ENCODE results near the gene PLXDC1. TPM values are rescaled to one million over a fixed set of nuclear protein-coding genes. Genes with fewer than 3 reads are reported as not detected.
"Not testable (repeated sequence)": the region's sequence is repeated elsewhere in the genome, so short reads cannot be mapped to it uniquely, and the experiment has no call there.

Gene PLXDC1
- total and polyA plus RNA-seq, 3 experiments from 2014 or later: 2.5 to 10.3 (median 2.9) TPM

GRCh38 chr17:39121919-39122318 lies 29.5 kb downstream of the PLXDC1 start:
- H3K27me3 Mint-ChIP-seq; H3K4me3 Mint-ChIP-seq; H3K9me3 Mint-ChIP-seq; H3K4me1 ChIP-seq (ENCODE audit: insufficient read depth, low read length); H3K36me3 ChIP-seq (ENCODE audit: insufficient read depth, low read length); H3K4me1 Mint-ChIP-seq; CTCF ChIA-PET; POLR2A ChIA-PET; H3K27ac ChIP-seq (ENCODE audit: low read depth, low read length); H3K4me3 ChIP-seq (ENCODE audit: low read length); H3K27ac Mint-ChIP-seq; DNase-seq; H3K27me3 ChIP-seq (ENCODE audit: insufficient read depth, low read length, poor library complexity, severe bottlenecking); H3K9me3 ChIP-seq (ENCODE audit: low read length); H3K36me3 Mint-ChIP-seq: not testable (repeated sequence)

- ChIA-PET CTCF (interaction anchor here (0.8 kb wide), 1 partner anchor 26 kb away, joined by 3 read pairs; no protein-coding TSS in a partner anchor), POLR2A (no interaction called here)
- no peaks in the 10 kb centered on the region for H3K27me3 ChIP-seq (ENCODE audit: insufficient read depth, low read length, poor library complexity, severe bottlenecking)
- Mint-ChIP-seq H3K9me3 (no peaks in the 10 kb centered on the region), H3K27me3 (peaks cover 0 to 2% of the 10 kb centered on the region in 2 donors), H3K27ac (peak overlapping the region in 2 of 8 donors; percentile 11 to 64), H3K4me1 (peaks cover 0 to 3% (median 3%) of the 10 kb centered on the region in 3 donors), H3K4me3 (no peak overlapping the region), H3K36me3 (peaks cover 0 to 5% (median 5%) of the 10 kb centered on the region in 3 donors)
- no peaks in the 10 kb centered on the region for H3K4me1 ChIP-seq (ENCODE audit: insufficient read depth, low read length)
- H3K27ac ChIP-seq (ENCODE audit: low read depth, low read length): no peak overlapping the region
- no peak for DNase-seq
- H3K9me3 ChIP-seq (ENCODE audit: low read length): no peaks in the 10 kb centered on the region
- H3K4me3 ChIP-seq (ENCODE audit: low read length): no peak overlapping the region
- H3K36me3 ChIP-seq (ENCODE audit: insufficient read depth, low read length): no peaks in the 10 kb centered on the region
These were observed 32.6 kb downstream of the PLXDC1 start for GRCh38 chr17:39118674-39119419.

- peaks cover 0 to 3% (median 3%) of the 10 kb centered on the region in 3 donors for H3K4me1 Mint-ChIP-seq
- Histone ChIP-seq H3K4me3 (ENCODE audit: low read length) (no peak overlapping the region), H3K36me3 (ENCODE audit: insufficient read depth, low read length) (no peaks in the 10 kb centered on the region), H3K27ac (ENCODE audit: low read depth, low read length) (no peak overlapping the region), H3K27me3 (ENCODE audit: insufficient read depth, low read length, poor library complexity, severe bottlenecking) (no peaks in the 10 kb centered on the region), H3K4me1 (ENCODE audit: insufficient read depth, low read length) (no peaks in the 10 kb centered on the region), H3K9me3 (ENCODE audit: low read length) (no peaks in the 10 kb centered on the region)
- no peak for DNase-seq
- H3K36me3 Mint-ChIP-seq: peaks cover 0 to 5% (median 5%) of the 10 kb centered on the region in 3 donors
- ChIA-PET CTCF (no interaction called here), POLR2A (interaction anchor here (0.9 kb wide), 1 partner anchor 8 kb away, joined by 3 read pairs; no protein-coding TSS in a partner anchor)
- no peaks in the 10 kb centered on the region for H3K9me3 Mint-ChIP-seq
- H3K27ac Mint-ChIP-seq: no peak overlapping the region
- peaks cover 0 to 2% of the 10 kb centered on the region in 2 donors for H3K27me3 Mint-ChIP-seq
- no peak overlapping the region for H3K4me3 Mint-ChIP-seq
These were observed 35.2 kb downstream of the PLXDC1 start for GRCh38 chr17:39116224-39116623.

GRCh38 chr17:39115135-39115534 lies 36.3 kb downstream of the PLXDC1 start:
- H3K4me3 ChIP-seq (ENCODE audit: low read length): no peak overlapping the region
- H3K4me1 Mint-ChIP-seq: peaks cover 0 to 3% (median 3%) of the 10 kb centered on the region in 3 donors
- POLR2A ChIA-PET: no interaction called here
- H3K4me1 ChIP-seq (ENCODE audit: insufficient read depth, low read length): no peaks in the 10 kb centered on the region
- no peak overlapping the region for H3K4me3 Mint-ChIP-seq
- CTCF ChIA-PET: interaction anchor here (0.9 kb wide), 1 partner anchor 24 kb away, joined by 3 read pairs; no protein-coding TSS in a partner anchor
- DNase-seq: no peak
- peaks cover 0 to 5% (median 5%) of the 10 kb centered on the region in 3 donors for H3K36me3 Mint-ChIP-seq
- H3K9me3 Mint-ChIP-seq: no peaks in the 10 kb centered on the region
- no peaks in the 10 kb centered on the region for H3K36me3 ChIP-seq (ENCODE audit: insufficient read depth, low read length)
- no peak overlapping the region for H3K27ac ChIP-seq (ENCODE audit: low read depth, low read length)
- no peak overlapping the region for H3K27ac Mint-ChIP-seq
- peaks cover 0 to 2% of the 10 kb centered on the region in 2 donors for H3K27me3 Mint-ChIP-seq
- H3K9me3 ChIP-seq (ENCODE audit: low read length): no peaks in the 10 kb centered on the region
- H3K27me3 ChIP-seq (ENCODE audit: insufficient read depth, low read length, poor library complexity, severe bottlenecking): no peaks in the 10 kb centered on the region

GRCh38 chr17:39114723-39115122 lies 36.7 kb downstream of the PLXDC1 start:
- no peaks in the 10 kb centered on the region for H3K9me3 ChIP-seq (ENCODE audit: low read length)
- no peak overlapping the region for H3K27ac Mint-ChIP-seq
- H3K4me1 Mint-ChIP-seq: peaks cover 0 to 3% (median 3%) of the 10 kb centered on the region in 3 donors
- no peak overlapping the region for H3K4me3 Mint-ChIP-seq
- H3K36me3 ChIP-seq (ENCODE audit: insufficient read depth, low read length): no peaks in the 10 kb centered on the region
- no peak for DNase-seq
- no peak overlapping the region for H3K27ac ChIP-seq (ENCODE audit: low read depth, low read length)
- no peaks in the 10 kb centered on the region for H3K4me1 ChIP-seq (ENCODE audit: insufficient read depth, low read length)
- POLR2A ChIA-PET: no interaction called here
- CTCF ChIA-PET: no interaction called here
- peaks cover 0 to 2% of the 10 kb centered on the region in 2 donors for H3K27me3 Mint-ChIP-seq
- H3K4me3 ChIP-seq (ENCODE audit: low read length): no peak overlapping the region
- no peaks in the 10 kb centered on the region for H3K9me3 Mint-ChIP-seq
- H3K36me3 Mint-ChIP-seq: peaks cover 0 to 5% (median 5%) of the 10 kb centered on the region in 3 donors
- no peaks in the 10 kb centered on the region for H3K27me3 ChIP-seq (ENCODE audit: insufficient read depth, low read length, poor library complexity, severe bottlenecking)

GRCh38 chr17:39113871-39114270 lies 37.6 kb downstream of the PLXDC1 start:
- POLR2A ChIA-PET: no interaction called here
- Mint-ChIP-seq H3K27me3 (peaks cover 0 to 2% of the 10 kb centered on the region in 2 donors), H3K9me3 (no peaks in the 10 kb centered on the region), H3K4me3 (no peak overlapping the region), H3K36me3 (peaks cover 0 to 5% (median 5%) of the 10 kb centered on the region in 3 donors), H3K4me1 (peaks cover 0 to 3% (median 2%) of the 10 kb centered on the region in 3 donors), H3K27ac (peak overlapping the region in 1 of 8 donors; percentile 19)
- Histone ChIP-seq H3K4me3 (ENCODE audit: low read length) (no peak overlapping the region), H3K9me3 (ENCODE audit: low read length) (no peaks in the 10 kb centered on the region), H3K36me3 (ENCODE audit: insufficient read depth, low read length) (no peaks in the 10 kb centered on the region), H3K27me3 (ENCODE audit: insufficient read depth, low read length, poor library complexity, severe bottlenecking) (no peaks in the 10 kb centered on the region), H3K27ac (ENCODE audit: low read depth, low read length) (no peak overlapping the region), H3K4me1 (ENCODE audit: insufficient read depth, low read length) (no peaks in the 10 kb centered on the region)
- DNase-seq: no peak
- CTCF ChIA-PET: no interaction called here

GRCh38 chr17:39110435-39111136 lies 40.9 kb downstream of the PLXDC1 start:
- H3K9me3 Mint-ChIP-seq: no peaks in the 10 kb centered on the region
- no peak for DNase-seq
- peak overlapping the region in 2 of 8 donors; percentile 43 to 88 for H3K27ac Mint-ChIP-seq
- H3K36me3 Mint-ChIP-seq: peaks cover 0 to 5% (median 5%) of the 10 kb centered on the region in 3 donors
- Histone ChIP-seq H3K4me3 (ENCODE audit: low read length) (no peak overlapping the region), H3K27ac (ENCODE audit: low read depth, low read length) (no peak overlapping the region), H3K36me3 (ENCODE audit: insufficient read depth, low read length) (no peaks in the 10 kb centered on the region), H3K9me3 (ENCODE audit: low read length) (no peaks in the 10 kb centered on the region), H3K27me3 (ENCODE audit: insufficient read depth, low read length, poor library complexity, severe bottlenecking) (no peaks in the 10 kb centered on the region), H3K4me1 (ENCODE audit: insufficient read depth, low read length) (no peaks in the 10 kb centered on the region)
- peaks cover 0 to 1% of the 10 kb centered on the region in 2 donors for H3K27me3 Mint-ChIP-seq
- peaks cover 0 to 4% (median 0%) of the 10 kb centered on the region in 3 donors for H3K4me1 Mint-ChIP-seq
- no peak overlapping the region for H3K4me3 Mint-ChIP-seq
- POLR2A ChIA-PET: no interaction called here
- CTCF ChIA-PET: no interaction called here

All from CD8-positive, alpha-beta memory T cell (primary cell).